KOPT-K1 (cell line): ENCODE data around the gene NME9.

Experiments used
- H3K27ac ChIP-seq: fragments of 200-600 bp; sonication (generic); 2 replicates; pipeline ENCODE4 v1.5.1; 2016; ENCODE audit warnings: antibody characterized with exemption, mild to moderate bottlenecking, low read depth, low read length; ENCODE audit not compliant: poor library complexity, severe bottlenecking
- H3K36me3 ChIP-seq: fragments of 200-600 bp; sonication (generic); 2 replicates; pipeline ENCODE4 v1.5.1; 2017; ENCODE audit warnings: antibody characterized with exemption, mild to moderate bottlenecking, low read length, moderate library complexity; ENCODE audit not compliant: insufficient read depth
- H3K9me3 ChIP-seq: fragments of 200-600 bp; sonication (generic); 2 replicates; pipeline ENCODE4 v1.5.1; 2017; ENCODE audit warnings: antibody characterized with exemption, low read length, mild to moderate bottlenecking; ENCODE audit not compliant: insufficient read depth, poor library complexity, severe bottlenecking

The NME9 gene

DNA sequence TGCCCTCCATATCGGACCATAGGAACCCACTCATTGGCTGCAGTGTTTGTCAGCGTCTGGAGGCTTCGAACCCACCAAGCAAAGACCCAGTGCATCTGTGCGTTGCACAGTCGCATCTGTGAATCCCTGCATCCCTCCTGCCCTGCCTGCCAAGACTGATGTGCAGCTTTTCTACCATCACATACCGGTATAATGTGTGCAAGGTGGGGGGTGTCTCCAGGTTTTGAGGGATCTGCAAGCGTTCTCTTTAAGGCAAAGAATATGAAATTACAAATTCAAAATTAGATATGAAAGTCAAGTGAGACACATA lies 288 bp upstream of the NME9 start:
- Histone ChIP-seq H3K9me3 (no peaks in the 10 kb centered on the region), H3K27ac (no peak overlapping the region), H3K36me3 (no peaks in the 10 kb centered on the region)

DNA sequence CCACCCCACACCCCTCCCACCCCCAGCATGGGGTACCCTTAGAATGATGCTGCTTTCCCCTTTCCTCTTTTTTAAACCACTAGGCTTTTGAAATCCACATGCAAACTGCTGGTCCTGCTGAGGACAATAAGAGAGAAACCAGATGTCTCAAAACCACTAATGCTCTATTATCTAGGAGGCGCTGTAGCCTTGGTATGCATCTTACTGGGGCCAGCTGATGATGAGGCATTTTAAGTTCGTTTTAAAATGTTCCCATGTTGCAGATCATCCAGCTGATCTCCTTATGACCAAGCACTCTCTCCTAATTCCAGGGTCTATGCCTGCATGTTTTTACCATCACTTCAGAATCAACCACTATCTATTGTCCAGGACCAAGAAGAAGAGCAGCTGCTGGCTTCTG lies 1.3 kb downstream of the NME9 start:
- Histone ChIP-seq H3K27ac (no peak overlapping the region), H3K9me3 (no peaks in the 10 kb centered on the region)

DNA sequence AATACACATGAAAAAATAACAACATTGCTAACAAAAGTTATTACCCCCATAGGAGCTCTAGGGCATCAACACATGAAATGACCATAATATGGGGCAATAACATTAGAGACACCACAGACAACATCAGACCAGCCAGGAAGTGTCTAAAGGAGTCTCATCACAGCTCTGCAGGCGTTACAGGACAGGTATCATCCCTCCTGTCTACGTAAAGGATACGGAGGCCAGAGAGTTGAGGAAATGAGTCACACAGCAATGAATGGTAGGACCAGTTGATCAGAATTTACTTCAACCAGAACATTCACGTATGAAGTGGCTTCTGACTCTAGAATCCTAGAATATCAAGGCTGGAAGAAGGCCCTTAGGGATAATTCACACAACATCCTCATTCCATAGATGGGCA lies 1.8 kb downstream of the NME9 start:
- Histone ChIP-seq H3K27ac (no peak overlapping the region), H3K36me3 (no peaks in the 10 kb centered on the region), H3K9me3 (no peaks in the 10 kb centered on the region)

More for the DNA sequence above, 1.3 kb downstream of the NME9 start:
- no peaks in the 10 kb centered on the region for H3K36me3 ChIP-seq

DNA sequence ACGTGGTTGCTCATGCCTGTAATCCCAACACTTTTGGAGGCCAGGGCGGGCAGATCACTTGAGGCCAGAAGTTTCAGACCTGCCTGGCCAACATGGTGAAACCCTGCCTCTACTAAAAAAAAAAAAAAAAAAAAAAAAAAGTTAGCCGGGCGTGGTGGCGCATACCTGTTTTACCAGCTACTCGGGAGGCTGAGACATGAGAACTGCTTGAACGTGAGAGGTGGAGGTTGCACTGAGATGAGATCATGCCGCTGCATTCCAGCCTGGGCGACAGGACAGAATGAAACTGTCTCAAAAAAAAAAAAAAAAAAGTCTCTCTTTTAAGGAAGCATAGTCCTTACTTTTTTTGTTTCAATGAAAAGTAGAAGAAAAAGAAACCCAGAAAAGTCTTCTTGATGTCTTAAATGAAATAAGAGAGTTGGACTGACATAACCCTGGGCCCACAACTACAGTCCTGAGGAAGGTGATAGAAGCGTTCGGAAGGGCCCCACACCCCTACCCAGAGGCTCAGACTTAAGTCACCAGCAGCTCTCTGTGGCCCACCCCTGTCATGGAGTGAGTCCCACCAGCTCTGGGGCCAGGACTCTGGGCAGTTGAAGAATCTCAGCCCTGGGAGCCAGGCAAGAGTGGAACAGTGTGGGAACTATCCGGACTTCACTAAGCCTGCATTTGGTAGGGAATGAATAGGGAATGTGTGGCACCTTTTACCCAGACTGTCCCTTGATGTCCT lies 2.6 kb downstream of the NME9 start:
- Histone ChIP-seq H3K9me3 (no peaks in the 10 kb centered on the region), H3K36me3 (no peaks in the 10 kb centered on the region), H3K27ac (no peak overlapping the region)

DNA sequence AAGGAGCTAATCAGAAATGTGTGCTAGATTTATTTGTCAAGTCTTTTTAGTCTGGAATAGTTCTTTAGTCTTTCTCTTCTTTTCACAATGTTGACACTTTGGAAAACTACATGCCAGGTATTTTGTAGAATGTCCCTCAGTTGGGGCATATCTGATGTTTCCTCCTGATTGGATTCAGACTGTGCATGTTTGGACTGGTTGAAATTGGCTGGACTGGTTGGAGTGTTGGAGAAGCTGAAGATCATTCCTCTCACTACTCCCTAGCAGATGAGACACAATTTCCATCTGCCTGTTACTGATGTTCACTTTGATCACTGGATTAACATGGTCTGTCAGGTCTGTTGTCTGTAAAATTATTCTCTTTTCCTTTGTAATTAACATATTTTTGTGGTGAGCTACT lies 3.7 kb downstream of the NME9 start:
- H3K27ac ChIP-seq = no peak overlapping the region
- H3K9me3 ChIP-seq = no peaks in the 10 kb centered on the region

DNA sequence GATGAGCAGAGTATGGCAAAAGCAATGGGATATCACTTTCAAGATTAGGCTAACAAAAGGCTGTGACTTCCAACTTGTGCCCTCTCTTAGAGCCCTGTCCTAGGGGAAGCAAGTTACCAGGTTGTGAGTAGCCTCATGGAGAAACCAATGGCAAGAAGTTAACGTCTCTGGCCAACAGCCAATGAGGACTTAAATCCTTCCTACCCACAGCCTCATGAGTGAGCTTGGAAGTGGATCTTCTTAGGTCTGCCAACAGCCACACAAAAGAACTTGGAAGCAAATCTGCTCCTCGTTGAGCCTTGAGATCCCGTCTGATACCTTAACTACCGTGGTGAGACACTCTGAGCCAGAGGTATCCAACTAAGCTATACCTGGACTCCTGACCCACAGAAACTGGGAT lies 5.7 kb downstream of the NME9 start:
- Histone ChIP-seq H3K9me3 (no peaks in the 10 kb centered on the region), H3K27ac (no peak overlapping the region), H3K36me3 (no peaks in the 10 kb centered on the region)

More for the DNA sequence above, 3.7 kb downstream of the NME9 start:
- H3K36me3 ChIP-seq = no peaks in the 10 kb centered on the region

DNA sequence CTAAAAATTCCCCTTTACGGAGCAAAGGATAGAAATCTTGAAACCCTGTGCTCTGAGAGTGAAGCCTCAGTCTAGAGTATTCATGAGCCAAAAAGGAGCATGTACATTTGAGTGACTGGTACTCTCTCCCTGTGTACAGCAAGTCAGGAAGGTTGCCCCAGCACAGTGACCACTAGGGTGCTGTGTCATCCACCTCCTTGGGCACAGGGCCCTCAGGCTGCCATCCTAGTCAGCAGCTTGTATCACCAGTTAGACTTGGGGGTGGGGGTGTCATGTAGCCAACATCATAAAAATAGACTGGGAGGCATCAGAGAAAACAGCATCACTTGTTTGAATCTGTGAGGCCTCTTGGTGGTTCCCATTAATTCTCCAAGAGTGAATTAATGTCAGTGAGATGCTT lies 12.0 kb downstream of the NME9 start:
- no peaks in the 10 kb centered on the region for H3K36me3 ChIP-seq
- H3K27ac ChIP-seq = no peak overlapping the region
- H3K9me3 ChIP-seq = no peaks in the 10 kb centered on the region

DNA sequence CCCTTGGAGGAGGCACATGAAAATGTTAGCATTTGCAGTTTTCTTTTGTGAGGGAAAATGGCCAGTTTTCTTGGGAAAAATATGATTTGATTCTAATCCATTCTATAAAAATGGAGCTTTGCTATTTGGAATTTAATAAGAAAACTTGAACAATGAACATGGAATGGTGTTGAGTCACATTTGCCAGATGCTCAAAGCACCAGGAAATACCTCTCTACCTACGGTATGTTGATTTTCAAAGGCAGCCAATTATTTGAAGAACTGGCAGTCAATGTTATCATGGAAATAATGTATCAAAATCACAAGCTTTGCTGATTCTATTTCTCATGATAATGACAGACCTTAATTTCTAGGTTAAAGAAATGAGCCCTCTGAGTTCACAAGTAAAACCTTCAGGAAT lies 14.9 kb downstream of the NME9 start:
- no peak overlapping the region for H3K27ac ChIP-seq
- peaks cover 4% of the 10 kb centered on the region for H3K9me3 ChIP-seq
- no peaks in the 10 kb centered on the region for H3K36me3 ChIP-seq

DNA sequence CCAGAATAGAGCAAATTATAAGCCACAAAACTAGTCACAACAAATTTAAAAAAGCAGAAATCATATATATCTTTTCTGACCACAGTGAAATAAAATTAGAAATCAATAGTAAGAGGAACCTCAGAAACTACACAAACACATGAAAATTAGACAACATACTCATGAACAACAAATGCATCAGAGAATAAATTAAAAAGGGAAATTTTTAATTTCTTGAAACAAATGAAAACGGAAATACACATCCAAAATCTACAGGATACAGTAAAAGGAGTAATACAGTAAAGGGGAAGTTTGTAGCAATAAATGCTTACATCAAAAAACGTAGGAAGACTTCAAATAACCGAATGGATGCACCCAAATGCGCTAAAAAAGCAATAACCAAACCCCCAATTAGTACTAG lies 19.2 kb downstream of the NME9 start:
- Histone ChIP-seq H3K36me3 (no peaks in the 10 kb centered on the region), H3K27ac (no peak overlapping the region), H3K9me3 (peaks cover 26% of the 10 kb centered on the region)

DNA sequence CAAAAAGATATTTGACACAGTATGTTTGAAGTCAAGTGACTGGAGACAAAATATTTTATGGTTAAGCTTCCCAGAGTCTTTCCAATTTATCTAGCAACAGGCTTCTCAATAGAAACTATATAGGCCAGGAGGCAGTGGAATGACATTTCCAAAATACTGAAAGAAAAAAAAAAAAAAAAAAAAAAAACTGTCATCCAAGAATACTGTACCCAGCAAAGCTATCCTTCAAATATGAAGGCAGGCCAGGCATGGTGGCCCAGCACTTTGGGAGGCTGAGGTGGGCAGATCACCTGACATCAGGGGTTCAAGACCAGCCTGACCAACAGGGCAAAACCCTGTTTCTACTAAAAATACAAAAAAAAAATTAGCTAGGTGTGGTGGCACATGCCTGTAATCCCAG lies 20.9 kb downstream of the NME9 start:
- peaks cover 26% of the 10 kb centered on the region for H3K9me3 ChIP-seq
- H3K36me3 ChIP-seq = no peaks in the 10 kb centered on the region
- H3K27ac ChIP-seq = no peak overlapping the region

DNA sequence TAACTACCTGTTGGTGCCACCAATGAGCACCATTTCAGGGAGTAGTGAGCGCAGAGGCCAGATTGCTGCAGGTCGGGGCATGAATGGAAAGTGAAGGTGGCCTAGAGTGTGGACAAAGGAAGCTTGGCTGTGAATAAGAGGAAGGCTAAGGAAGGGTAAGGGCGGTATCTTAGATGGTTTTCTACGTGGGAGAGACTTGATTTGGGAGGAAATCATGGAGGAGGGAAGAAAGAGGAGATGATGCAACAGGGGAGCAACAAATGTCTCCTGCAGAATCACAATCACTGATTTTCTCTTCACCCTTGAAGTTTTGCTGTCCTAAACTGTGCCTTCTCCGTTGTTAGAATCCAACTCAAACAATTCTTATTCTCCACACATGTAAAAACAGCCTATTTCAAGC lies 21.8 kb downstream of the NME9 start:
- peaks cover 26% of the 10 kb centered on the region for H3K9me3 ChIP-seq
- no peaks in the 10 kb centered on the region for H3K36me3 ChIP-seq
- no peak overlapping the region for H3K27ac ChIP-seq

DNA sequence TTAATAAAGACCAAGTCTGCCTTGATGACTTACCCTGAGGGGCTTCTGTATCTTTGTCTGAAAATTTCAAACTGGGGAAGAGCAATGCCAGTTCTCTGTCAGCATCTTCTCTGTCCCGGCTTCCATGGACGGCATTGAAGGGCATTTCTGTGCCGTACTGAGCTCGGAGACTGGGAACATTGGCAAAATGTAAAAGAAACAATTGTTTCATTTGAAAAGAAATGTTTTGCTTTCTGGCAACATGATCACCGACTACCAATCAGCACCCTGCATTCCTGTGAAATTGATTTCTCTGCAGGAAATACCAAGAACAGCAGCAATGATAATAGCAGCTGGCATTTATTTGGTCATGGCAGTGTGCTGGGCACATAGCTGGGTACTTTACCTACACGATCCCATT lies 26.2 kb downstream of the NME9 start:
- Histone ChIP-seq H3K27ac (no peak overlapping the region), H3K36me3 (peaks cover 8% of the 10 kb centered on the region), H3K9me3 (peaks cover 9% of the 10 kb centered on the region)

DNA sequence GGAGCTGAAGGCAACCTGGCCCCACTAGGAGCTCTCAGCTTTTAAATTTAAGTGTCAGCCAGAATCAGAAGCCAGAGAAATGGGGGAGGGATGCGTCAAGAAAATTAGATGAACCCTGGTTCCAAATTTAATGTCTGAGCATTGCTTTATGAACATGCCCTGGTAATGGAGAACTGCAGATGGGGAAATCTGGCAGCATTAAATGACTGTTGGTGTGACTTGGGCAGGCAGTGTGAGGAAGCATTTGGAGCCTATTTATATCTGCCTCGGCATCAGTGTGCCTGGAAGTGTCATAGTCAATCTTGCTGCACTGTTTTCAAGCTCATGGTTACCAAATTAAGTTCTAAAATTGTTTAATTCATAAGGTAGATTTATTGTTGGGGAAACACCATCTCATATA lies 29.0 kb downstream of the NME9 start:
- Histone ChIP-seq H3K27ac (no peak overlapping the region), H3K9me3 (no peaks in the 10 kb centered on the region)

DNA sequence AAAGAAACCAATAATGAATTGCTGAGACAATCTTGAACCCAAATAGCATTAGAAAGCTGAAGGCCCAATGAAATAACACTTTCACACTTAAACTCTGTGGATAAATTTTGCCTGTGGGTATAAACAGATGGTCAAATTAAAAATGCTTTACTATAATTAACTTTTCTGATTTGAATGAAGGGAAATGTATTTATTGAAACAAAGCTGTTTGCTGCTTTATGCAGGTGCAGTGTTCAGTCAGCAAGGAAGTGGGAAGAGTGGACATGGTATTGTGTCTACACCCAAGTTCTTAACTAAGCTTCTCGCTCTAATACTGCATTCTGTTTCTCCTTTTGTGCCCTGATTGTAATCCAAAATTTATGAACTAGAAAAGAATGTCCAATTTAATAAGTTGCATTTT lies 31.8 kb downstream of the NME9 start:
- H3K27ac ChIP-seq = no peak overlapping the region
- peaks cover 62% of the 10 kb centered on the region for H3K36me3 ChIP-seq

More for the DNA sequence above, 29.0 kb downstream of the NME9 start:
- H3K36me3 ChIP-seq = peaks cover 35% of the 10 kb centered on the region

DNA sequence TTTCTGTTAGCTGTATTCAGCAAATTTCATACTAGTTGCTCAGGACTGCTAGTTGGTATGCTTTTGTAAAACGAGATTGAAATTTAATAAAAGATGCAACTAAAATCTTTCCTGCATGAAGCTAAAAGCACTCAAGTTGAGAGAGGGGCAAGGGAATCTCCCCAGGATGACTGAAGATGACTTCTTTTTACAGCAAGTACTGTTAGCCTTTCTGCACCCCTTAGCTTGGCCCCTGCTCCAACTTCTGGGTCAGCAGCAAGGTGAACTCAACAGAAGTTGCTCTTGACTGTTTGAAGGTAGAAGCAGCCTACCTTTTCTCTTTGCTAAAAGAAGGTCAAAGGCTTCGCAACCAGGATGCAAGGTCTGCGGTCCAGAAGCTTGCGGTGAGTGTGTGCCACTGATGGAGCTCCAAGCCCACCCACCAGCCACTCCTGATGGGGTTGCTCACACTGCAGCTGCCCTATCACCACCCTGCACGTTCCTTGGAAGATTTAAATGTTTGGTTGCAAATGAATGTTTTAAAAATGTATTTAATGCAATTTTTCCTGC lies 32.5 kb downstream of the NME9 start:
- Histone ChIP-seq H3K36me3 (peaks cover 70% of the 10 kb centered on the region), H3K27ac (no peak overlapping the region), H3K9me3 (no peaks in the 10 kb centered on the region)

More for the DNA sequence above, 31.8 kb downstream of the NME9 start:
- H3K9me3 ChIP-seq = no peaks in the 10 kb centered on the region

DNA sequence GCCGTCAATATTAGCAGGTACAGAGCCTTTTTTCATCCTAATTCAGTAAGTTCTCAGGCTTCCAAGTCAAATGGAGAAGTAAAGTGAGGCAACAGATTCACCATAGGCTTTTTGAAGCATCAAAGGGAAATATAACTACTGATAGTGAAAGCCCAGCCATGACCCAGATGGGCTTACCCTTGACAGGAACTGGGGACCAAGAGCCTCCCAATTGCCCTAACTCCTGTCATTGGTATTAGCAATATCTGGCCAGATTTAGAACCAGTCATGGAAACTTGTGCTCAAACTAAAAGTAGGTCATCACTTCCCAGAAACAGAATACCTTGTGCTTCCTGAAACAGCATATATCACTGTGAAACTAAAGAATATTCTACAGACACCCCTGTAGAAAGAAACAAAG lies 33.0 kb downstream of the NME9 start:
- H3K9me3 ChIP-seq = no peaks in the 10 kb centered on the region
- H3K36me3 ChIP-seq = peaks cover 75% of the 10 kb centered on the region
- no peak overlapping the region for H3K27ac ChIP-seq
